GM21381 (cell line): ENCODE data around the gene KIF26B.

Experiments used
- ATAC-seq: cut with Tn5 transposase; IDR thresholded peaks from one replicate; pipeline ENCODE4 v1.9.1; 2021; ENCODE audit warnings: mild to moderate bottlenecking, moderate library complexity; ENCODE audit not compliant: unreplicated experiment

Gene KIF26B

DNA sequence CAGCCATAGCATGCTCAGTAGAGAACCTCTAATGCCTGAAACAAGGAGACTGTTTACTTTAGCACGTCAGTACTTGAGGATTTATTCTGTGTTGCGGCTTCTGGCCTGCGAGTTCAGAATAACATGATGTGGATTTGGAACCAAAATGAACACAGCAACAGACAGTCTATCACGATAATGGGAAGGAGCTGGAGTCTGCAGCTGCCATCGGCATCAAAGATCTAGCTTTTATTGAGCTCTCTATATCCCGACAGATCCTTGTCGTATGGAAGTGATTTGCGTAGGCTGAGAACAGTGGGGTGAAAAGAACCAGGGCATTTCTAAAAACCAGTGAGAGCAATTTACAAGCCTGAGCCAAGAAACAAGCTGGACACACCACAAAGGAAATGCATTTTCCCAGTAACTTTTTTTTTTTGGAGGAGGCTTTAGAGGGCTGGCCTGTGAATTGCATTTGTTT, 294.2 kb downstream of the KIF26B start:
- ATAC-seq = no peak

GRCh38 chr1:245453541-245453940, 298.8 kb downstream of the KIF26B start:
- no peak for ATAC-seq

- no peak for ATAC-seq
Measured at GRCh38 chr1:245454051-245454450, 299.3 kb downstream of the KIF26B start.

DNA sequence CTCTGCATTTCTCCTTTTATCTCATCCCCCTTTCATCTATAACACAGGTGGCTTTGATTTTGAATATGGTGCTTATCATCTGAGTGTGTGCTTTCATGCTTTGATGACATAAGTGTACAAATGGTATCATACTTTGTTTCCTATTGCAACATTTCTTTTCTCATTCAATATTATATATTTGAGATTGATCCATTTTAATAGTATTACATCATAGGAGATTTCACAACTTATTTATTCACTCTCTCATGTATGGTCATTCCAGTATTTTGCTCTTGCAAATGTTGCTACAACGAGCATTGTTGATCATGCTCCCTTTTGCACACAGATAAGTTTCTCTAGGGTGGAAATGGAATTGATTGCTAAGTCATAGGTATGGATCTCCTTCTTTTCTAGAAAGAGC, 302.8 kb downstream of the KIF26B start:
- no peak for ATAC-seq

- ATAC-seq = no peak
Measured at GRCh38 chr1:245458234-245458633, 303.4 kb downstream of the KIF26B start.

DNA sequence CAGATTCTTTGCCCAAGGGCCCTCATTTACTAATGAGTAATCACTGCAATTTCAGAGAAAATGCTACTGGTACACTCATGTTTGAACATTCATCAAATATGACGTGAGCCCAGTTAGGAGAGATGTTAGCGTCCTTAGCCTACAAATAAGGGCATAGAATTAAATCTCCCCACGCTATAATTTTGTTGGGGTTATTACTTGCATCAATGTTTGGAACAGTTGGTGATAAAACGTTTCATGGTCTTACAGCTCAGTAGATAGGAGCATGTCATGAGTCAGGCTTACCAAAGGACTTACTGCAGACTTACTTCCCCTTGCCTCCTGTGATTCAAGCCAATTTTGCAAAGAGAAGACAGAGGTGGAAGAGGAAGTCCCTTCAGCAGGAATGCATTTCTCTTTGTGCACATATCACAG, 304.0 kb downstream of the KIF26B start:
- ATAC-seq = no peak

DNA sequence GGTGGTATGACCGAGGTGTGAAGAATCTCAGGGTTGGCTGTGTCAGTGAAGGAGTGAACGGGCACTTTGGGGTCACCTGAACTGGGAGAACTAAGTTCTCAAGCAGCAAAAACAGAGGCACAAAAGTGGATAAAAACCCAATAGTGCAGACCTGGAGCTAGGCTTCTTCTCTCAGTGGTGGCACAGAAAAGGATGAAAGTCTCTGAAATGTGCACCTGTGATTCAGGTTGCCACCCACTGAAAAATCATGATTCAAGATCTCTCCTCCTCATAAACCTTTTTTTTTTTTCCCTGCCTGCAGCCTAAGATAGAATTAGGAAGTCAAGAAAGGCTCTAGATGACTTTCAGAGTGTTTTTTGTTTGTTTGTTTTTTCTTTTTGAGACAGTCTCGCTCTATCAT, 304.8 kb downstream of the KIF26B start:
- no peak for ATAC-seq

DNA sequence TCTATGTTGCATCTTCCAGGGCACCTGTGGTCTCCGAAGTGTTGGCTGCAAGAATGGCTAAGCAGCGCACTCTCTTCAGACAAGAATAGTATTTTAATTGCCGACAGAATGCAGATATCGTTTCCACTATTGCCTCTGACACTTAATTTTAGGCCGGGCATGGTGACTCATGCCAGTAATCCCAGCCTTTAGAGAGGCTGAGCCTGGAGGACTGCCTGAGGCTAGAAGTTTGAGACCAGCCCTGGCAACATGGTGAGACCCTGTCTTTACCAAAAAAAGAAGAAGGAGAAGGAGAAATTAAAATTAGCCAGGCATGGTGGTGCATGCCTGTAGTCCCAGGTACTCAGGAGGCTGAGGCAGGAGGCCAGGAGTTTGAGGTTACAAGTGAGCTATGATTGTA, 306.9 kb downstream of the KIF26B start:
- ATAC-seq = no peak

GRCh38 chr1:245462161-245462560, 307.4 kb downstream of the KIF26B start:
- ATAC-seq = no peak

DNA sequence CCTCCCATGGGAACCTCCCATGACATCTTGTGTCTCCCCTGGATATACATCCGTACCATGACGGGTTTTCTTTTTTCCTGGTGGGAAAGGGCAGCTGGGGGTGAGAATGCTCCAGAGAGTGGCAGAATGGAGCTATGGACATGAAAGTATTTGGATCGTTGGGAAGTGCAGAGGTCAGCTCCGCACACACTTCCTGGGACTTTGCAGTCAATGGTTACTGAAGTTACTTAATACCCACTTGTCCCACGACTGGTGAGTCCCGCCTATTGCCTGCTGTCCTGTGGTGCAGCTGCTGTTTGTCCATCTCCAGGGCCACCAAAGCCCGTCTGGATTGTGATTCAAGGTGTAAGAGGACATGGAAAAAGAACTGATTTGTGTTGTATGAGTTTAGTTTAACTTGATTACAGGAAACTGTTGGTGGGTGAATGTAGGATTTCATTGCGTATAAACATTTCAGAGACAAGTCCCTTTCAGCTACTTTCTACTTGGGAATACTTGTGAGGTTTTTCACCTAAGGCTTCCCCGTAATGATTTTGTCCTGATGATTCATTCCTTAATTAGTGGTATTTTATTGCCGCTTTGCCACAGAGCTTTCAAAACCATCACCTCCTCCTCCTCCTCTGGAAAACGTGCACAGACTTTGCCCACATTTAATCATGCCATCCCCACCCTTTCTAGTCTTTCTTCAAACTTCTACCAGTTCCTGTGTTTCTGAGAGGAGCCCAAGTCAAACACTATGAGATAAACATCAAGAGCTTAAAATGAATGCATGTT, 308.8 kb downstream of the KIF26B start:
- ATAC-seq = no peak

- ATAC-seq = no peak
Measured at GRCh38 chr1:245464290-245464689, 309.5 kb downstream of the KIF26B start.

GRCh38 chr1:245465666-245466065, 310.9 kb downstream of the KIF26B start:
- ATAC-seq = no peak

GRCh38 chr1:245466261-245466660, 311.5 kb downstream of the KIF26B start:
- no peak for ATAC-seq

DNA sequence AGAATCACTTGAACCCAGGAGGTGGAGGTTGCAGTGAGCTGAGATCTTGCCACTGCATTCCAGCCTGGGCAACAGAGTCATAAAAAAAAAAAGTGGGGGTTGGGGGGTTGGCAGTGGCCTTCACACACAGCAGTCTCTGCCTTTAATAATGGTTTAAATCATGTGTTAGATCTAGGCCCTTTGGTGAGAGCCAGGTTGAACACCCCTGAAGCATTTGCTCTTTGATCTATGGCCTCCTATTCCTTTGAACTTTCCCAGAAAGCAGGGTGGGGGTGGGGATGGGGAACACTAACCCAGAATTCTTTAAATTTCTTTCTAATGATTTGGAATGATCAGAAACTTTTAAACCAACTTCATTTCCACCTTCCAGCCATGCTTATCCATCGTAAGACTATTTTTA, 313.0 kb downstream of the KIF26B start:
- ATAC-seq = no peak

DNA sequence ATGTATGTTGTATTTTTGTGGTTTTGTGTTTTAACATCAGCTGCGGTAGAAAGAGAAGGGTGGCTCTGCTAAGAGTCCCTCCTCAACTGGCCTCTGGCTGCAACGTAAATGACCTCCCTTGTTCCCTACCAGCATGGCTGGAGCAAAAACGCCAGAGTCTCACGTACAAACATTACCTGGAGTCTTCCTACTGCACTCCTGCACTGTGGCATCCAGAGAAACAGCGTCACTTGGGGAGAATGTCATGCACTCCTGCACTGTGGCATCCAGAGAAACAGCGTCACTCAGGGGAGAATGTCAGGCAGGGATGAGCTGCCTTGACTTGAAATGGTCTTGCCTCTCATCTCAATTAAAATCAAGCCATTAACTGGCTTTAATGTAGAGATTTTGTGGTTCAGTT, 314.2 kb downstream of the KIF26B start:
- no peak for ATAC-seq

DNA sequence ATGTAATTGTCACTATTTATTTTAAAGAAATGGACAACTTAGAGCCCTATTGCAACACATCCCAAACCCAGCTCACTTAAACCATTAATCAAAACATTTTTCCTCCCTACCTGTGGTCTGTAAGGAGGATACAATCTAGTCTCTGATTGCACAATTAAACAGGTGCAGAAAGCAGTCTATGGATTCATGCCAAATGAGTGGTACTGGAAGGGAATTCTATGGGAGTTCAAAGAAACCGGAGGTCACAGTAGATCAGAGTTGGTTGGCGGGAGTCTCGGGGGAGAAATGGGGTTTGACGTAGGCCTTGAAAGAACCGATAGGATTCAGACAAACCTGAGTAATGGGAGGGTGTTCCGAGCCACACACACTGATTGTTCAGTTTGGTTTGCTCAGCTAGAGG, 314.9 kb downstream of the KIF26B start:
- no peak for ATAC-seq

DNA sequence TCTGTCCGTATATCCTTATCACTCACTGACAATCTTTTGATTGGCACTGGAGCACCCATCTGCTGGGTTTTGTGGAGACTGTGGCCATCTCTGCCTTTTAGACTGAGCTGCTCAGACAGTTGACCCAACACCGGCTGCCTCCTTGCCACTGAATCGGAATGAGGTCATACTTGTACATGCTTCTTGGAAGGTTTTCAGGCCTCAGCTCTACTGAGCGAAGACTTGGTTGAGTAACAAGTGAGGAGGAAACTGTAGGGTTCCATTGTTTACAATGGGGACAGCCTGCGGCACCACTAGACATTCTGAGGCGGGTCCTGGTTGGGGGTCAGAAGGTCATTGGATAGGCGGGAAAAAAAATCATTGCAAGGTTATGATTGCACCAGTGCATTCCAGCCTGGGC, 320.3 kb downstream of the KIF26B start:
- ATAC-seq = no peak

- ATAC-seq = no peak
Measured at GRCh38 chr1:245475961-245476516, 321.3 kb downstream of the KIF26B start.

DNA sequence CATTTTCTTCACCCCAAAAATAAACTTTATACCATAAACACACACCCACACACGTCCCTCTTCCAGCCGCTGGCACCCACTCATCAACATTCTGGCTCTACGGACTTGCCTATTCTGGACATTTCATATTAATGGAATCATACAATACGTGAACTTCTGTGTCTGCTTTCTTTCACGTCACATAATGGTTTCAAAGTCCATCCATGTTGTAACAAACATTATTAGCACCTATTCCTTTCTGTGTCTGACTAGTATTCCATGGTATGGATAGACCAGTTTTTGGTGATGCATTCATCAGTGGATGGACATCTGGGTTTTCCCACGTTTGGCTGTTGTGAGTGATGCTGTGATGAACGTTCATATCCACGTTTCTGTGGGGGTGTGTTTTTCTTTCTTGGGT, 323.2 kb downstream of the KIF26B start:
- no peak for ATAC-seq

DNA sequence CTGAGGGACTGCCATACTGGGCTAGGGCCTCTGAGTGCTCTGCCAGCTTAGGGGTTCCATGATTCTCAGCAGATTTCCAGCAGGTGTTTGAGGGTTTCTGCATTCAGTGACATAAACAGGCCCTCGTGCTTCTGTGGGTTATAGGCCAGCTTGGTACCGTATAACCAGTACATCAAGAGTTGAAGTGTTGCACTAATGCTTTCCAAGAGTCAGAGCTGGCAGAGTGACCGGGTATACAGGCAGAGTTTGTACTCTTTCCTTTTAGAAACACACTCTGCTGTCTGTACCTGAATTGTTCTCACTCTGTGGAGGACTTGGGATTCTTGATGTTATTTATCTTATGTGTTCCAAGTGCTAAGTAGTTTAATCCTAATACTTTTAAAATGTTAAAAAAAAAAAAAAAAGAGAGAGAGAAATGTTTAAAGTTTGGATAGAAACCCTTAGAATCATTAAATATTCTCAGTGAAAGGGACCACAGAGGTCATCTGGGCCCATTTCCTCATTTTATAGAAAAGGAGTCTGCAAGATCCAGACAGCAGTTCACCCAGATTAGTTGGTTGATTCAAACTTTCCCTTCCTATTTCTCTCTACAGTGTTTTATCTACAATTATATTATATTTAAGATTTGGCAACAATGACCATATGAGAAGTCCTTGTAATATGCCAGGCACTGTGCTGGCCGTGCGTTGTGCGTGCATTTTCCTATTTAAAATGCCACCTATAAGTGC, 325.8 kb downstream of the KIF26B start:
- no peak for ATAC-seq

DNA sequence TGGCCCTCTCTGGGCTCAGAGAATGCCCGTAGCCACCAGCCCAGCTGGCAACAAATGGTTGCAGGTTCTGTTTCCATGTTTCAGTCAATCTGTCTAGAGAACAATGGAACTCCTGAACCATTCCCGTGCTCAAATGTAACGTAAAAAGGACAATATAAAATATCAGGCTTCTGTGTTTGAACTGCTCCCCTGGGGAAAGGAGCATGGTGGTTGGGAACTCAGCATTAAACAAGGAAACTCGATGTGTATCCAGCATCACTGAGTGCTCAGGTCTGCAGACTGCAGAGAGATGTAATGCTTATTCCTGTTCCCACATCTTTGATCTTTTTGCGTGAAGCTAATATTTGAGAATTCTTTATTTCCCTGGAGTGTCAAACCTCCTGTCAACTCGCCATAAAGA, 326.5 kb downstream of the KIF26B start:
- no peak for ATAC-seq

DNA sequence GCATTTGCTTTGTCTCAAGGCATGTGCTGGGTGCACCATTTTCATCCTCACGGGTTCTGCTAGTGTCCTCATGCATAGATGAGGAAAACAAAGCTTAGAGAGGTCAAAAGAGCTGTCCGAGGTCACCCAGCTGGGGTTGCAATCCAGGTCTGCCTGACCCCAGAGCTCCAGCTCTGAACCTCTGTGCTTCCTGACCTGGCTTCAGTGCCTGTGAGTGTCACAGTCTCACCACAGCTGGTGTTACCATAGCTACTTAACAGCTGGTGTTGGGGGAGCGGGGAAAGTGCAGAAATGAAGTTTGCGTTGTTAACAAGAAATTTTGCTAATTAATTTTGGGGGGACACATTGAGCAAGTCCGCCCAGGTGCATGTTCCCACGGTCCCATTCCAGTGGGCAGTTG, 328.5 kb downstream of the KIF26B start:
- no peak for ATAC-seq
